Measurements from ENCODE around the gene PNRC1.

GRCh38 chr6:89063881-89064280, 16.7 kb upstream of the PNRC1 start:
- TF ChIP-seq, protein P1, sequence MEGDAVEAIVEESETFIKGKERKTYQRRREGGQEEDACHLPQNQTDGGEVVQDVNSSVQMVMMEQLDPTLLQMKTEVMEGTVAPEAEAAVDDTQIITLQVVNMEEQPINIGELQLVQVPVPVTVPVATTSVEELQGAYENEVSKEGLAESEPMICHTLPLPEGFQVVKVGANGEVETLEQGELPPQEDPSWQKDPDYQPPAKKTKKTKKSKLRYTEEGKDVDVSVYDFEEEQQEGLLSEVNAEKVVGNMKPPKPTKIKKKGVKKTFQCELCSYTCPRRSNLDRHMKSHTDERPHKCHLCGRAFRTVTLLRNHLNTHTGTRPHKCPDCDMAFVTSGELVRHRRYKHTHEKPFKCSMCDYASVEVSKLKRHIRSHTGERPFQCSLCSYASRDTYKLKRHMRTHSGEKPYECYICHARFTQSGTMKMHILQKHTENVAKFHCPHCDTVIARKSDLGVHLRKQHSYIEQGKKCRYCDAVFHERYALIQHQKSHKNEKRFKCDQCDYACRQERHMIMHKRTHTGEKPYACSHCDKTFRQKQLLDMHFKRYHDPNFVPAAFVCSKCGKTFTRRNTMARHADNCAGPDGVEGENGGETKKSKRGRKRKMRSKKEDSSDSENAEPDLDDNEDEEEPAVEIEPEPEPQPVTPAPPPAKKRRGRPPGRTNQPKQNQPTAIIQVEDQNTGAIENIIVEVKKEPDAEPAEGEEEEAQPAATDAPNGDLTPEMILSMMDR (IDR thresholded peaks at IDR 0.05) = no peak
- no peak for TF ChIP-seq EZH2 (IDR thresholded peaks at IDR 0.05; ENCODE audit: borderline replicate concordance, insufficient read depth, low read depth, low read length, poor library complexity, severe bottlenecking)
